Transverse colon (tissue), 4 donors: ENCODE results near the gene GM2A.

ENCODE experiments used
- POLR2A ChIP-seq: fragments of 450-650 bp; IDR thresholded peaks from one replicate; pipeline ENCODE4 v1.6.1; 2016; ENCODE audit warnings: antibody characterized with exemption, mild to moderate bottlenecking, moderate library complexity
- POLR2AphosphoS5 ChIP-seq, 3 donors: sonication (generic); formaldehyde crosslinking; IDR thresholded peaks; one replicate each; pipeline ENCODE4 v1.6.1; 2016; ENCODE audit warnings: antibody characterized with exemption in 3 of 3
- TF ChIP-seq, protein P1 (sequence below), 5 experiments: fragments of 200-600 bp in 3 of 5; fragments of 450-650 bp in 2 of 5; sonication (generic) in 3 of 5; IDR thresholded peaks; 1 replicate in 2 of 5; 2 replicates in 3 of 5; pipeline ENCODE4 v1.5.1; 2016 to 2017; ENCODE audit warnings: antibody characterized with exemption in 5 of 5, inconsistent platforms in 3 of 5, mild to moderate bottlenecking in 2 of 5, moderate library complexity in 1 of 5

DNA sequence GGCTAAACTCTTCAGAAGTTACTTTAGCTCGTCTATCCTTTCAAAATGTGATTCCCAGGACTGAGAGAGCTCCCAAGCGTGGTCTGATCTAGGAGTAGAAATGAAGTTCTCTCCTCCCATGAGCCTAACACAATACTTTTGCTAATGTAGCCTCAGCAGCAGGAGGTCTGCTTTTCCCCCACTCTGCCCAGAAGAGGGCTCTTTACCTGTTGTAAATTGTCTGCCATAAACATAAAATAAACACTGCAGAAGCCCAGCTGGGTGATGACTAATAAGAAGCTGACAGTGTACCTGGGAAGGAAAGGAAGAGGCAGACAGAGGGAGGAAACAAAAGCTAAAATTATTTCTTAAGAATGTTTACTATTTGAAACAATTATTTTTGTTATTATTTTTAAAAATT, 35.2 kb downstream of the GM2A start:
- TF ChIP-seq, protein P1, sequence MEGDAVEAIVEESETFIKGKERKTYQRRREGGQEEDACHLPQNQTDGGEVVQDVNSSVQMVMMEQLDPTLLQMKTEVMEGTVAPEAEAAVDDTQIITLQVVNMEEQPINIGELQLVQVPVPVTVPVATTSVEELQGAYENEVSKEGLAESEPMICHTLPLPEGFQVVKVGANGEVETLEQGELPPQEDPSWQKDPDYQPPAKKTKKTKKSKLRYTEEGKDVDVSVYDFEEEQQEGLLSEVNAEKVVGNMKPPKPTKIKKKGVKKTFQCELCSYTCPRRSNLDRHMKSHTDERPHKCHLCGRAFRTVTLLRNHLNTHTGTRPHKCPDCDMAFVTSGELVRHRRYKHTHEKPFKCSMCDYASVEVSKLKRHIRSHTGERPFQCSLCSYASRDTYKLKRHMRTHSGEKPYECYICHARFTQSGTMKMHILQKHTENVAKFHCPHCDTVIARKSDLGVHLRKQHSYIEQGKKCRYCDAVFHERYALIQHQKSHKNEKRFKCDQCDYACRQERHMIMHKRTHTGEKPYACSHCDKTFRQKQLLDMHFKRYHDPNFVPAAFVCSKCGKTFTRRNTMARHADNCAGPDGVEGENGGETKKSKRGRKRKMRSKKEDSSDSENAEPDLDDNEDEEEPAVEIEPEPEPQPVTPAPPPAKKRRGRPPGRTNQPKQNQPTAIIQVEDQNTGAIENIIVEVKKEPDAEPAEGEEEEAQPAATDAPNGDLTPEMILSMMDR (IDR thresholded peaks at IDR 0.05), result no peak
- no peak for TF ChIP-seq POLR2AphosphoS5 (IDR thresholded peaks at IDR 0.05)
- no peak for TF ChIP-seq POLR2A
